Activated CD4-positive, CD25-positive, alpha-beta regulatory T cell treated with anti-CD3 and anti-CD28 coated beads, Interleukin-2, amount 50 U/mL, for 24 hours (primary cell): ENCODE measurements around the gene METTL18.

Source experiments
- ATAC-seq, 2 donors: fragments of 150-1000 bp; cut with Tn5 transposase; one replicate each; pipeline ENCODE4 v1.10.0; 2021; ENCODE audit warnings: mild to moderate bottlenecking in 1 of 2, moderate library complexity in 1 of 2

The METTL18 gene

DNA sequence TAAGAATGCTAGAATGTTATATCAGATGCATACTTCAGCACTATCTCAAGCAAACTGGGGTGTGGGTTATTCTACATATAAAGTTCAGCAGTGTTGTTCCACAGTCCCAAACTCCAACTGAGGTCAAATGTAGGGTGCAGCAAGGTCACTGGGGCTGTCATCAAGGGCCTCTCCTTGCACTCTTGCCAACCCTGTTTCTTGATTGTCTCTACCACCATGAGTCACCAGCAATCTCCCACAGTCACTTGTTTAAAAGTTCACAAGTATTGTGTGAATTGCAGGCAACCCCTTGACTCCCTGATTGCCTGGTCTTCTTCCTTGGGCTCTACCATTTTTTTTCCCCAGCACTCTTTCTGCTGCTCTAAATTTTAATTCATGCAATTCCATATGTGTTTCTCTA lies 10.6 kb downstream of the METTL18 start:
- ATAC-seq: no peak

DNA sequence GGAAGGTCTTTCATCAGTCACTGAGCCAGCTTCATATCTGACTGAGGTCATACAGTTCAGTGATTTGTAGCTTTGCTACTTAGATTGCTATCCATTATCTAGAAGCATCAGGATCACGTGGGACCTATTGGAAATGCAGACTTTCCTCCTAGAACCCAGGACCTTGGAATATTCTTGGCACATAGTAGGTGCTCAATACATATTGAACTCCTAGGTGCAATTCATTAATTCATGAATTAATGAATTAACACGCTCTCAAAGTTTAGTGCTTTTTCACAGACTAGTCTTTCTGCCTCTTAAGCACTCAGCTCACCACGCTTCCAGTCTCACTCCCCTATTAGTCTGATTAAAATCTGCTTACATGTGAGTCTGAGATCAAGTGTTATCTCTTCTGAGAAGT lies 12.1 kb downstream of the METTL18 start:
- ATAC-seq: no peak

DNA sequence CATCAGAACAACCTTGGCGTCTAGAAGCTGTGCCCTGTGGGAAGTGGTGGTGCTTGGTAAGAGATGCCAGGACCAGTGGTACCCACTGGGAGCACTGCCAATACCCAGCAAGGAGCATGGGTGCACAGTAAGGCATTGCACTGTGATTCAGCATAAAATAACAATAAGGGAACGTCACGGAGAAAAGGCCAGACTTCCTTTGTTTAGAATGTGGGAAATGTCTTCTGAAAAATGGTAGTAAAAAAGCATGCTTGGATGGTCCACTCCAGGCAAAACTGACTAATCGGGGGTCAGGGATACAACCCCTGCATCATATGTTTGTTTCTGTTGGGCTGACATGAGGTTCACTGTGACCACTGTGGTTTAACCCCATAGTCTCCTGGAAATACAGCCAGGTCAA lies 14.7 kb downstream of the METTL18 start:
- ATAC-seq: no peak

DNA sequence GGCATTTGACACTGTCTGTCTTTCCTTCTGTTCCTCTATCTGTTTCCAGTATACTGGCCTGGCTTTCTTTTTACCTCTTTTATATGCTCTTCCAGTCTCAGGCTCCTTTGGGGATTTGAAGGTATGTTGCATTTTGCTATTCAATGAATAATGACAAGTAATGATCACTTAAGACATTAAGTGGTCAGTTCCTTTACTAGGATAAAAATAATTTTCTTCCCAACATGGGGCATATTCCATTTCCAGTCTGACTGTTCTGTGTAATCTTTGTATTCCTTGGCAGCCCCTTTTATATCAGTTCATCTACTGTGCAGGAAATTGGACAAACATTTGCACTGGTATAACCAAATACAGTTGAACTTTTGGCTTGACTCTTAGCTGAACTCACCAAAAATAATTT lies 15.6 kb downstream of the METTL18 start:
- ATAC-seq: no peak

DNA sequence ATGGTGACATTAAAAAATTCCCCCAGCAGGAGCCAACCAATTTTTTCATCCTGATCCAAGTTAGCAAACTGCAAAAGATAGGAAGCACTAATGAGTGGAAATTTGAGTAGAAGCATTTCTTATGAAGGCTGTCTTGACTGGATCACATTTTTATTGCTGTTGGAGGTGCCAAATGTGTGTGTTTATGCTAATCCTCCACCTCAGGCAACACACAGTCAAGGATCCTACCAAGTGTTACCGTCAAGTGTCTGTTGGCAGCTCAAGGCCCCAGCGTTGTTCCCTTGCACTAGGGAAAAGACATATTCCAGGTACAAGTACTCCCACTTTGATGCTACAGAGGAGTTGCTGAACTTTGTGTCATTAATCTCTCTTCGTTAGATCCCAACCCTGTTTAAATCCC lies 18.3 kb downstream of the METTL18 start:
- ATAC-seq: no peak

DNA sequence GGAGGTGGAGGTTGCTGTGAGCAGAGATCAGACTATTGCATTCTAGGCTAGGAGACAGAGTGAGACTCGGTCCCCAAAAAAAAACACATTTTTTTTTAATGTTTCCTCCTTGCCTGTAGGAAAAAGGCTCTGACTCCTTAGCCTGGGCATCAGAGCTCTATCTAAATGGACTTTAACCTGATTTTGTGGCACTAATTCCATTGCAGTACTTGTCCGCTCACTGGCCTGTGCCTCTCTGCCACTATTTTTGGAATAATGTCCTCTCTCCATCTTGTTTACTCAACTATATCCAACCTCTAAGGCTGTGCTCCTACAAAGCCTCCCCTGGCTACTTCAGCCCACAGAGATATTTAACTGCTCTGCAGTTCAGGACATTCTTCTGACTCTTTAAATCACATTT lies 26.5 kb downstream of the METTL18 start:
- no peak for ATAC-seq

DNA sequence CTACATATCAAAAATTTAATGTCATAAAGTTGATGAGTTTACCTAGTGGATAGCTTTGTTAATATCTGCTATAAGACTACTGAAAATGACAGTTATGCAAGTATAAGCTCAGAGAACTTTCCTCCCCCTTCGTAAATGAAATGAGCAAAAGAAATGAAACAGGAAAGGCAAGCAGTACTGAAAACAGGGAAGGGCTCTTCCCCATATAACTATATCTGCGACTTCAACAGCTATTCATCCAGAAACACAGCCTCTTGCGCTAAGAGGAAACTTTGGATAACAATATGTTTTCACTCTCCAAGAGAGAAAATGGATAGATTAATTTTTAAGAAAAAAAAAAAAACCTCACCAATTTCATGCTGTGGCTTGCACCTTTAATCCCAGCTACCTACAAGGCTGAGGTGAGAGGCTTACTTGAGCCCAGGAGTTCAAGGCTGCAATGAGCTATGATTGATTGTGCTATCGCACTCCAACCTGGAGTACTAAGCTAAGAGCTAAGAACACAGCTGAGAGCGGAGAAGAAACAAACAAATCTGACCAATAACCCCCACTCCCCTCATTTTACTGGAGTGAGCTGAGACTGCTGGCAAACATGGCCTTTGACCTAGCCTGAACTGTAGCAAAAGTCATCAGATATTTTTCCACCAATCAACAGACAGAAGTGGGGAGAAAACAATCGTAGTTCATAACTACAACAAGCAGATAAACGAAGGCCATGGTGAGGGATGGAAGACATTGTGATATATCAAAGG lies 29.0 kb downstream of the METTL18 start:
- ATAC-seq: no peak

DNA sequence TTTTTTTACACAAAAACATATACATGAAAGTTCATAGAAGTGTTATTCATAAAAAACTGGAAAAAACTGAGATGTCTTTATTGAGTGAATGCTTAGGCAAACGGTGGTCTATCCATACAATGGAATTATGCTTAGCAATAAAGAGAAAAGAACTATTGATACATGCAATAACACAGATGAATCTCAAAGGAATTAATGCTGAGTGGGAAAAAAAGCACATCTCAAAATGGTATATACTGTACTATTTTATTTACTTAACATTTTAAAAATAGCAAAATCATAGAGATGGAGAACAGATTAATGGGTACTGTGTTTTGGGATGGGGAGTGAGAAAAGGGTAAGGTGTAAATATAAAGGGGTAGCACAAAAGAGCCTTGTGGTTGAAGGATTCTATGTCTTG lies 29.8 kb downstream of the METTL18 start:
- ATAC-seq: no peak

DNA sequence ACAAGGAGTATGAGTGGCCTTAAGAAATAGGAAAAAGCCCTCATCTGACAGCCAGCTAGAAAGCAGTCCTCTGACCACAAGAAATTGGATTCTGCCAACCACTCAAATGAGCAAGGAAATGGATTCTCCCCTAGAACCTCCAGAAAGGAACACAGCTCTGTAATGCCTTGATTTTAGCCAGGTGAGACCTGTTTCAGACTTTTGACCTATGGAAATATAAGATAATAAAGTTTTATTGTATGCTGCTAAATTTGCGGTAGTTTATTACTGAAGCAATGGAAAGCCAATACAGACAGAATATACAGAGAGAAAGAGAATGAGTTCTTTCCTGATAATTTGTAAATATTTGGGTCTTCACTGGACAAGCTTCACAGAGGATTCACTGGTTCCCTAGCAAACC lies 32.0 kb downstream of the METTL18 start:
- no peak for ATAC-seq

DNA sequence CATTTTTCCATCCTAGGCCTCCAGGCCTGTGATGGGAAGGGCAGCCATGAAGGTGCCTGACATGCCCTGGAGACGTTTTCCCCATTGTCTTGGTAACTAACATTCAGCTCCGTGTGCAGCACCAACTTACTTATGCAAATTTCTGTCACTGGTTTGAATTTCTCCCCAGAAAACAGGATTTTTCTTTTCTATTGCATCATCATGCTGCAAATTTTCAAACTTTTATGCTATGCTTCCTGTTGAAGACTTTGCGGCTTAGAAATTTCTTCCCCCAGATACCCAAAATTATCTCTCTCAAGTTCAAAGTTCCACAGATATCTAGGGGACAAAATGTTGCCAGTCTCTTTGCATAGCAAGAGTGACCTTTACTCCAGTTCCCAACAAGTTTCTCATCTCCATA lies 35.7 kb downstream of the METTL18 start:
- ATAC-seq: no peak

DNA sequence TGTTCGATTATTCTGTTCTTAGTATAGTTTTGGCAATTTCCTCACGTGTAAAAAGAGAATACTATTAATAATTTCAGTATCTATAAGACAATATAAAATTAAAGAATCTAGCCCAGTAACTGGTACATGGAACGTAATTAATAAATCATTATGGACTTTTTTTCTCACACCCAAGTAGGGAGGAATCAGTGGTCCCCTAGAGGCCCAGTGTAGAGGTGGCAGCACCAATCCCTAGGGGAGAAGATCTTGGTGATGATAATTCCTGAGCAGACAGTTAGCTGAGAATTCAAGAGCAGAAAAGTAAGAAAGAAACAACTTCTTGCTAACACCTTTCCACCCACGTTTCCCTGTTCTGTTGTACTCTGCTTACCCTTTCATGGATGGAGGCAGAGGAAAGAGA lies 41.2 kb downstream of the METTL18 start:
- no peak for ATAC-seq

DNA sequence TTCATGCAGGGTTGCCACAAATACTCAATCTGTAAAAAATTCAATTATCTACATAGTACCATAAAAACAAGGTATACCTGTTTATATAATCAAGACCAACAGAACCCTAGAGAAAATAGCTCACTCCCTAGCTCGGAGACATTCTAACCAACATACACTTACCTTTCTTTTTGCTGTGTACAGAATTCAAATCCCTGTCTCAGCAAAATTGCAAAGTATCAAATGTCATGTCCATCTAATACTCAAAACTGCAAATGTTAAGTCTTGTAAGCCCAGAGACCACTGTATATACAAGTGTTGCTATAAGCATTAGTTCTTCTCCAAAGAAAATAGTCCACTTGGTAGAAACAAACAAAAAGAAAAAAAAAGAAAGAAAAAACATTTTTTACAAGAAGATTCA lies 44.7 kb downstream of the METTL18 start:
- ATAC-seq: no peak

DNA sequence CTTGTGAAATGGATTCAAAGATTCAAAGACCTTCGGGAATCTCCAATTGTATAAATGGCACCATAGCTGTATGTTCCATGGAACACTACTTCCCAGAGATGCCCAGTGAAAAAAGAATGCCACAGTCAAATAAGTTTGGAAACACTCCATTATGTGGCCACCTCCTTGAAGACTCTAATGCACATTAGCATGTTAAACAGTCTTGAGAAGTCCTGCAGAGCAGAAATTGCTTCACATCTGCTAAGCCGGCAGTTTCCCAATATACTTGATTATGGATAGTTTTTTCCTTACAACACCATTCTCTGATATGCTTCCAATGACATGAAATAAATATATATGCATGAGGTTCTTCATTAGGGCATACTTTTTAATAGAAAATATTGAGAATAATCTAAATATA lies 48.2 kb downstream of the METTL18 start:
- no peak for ATAC-seq

DNA sequence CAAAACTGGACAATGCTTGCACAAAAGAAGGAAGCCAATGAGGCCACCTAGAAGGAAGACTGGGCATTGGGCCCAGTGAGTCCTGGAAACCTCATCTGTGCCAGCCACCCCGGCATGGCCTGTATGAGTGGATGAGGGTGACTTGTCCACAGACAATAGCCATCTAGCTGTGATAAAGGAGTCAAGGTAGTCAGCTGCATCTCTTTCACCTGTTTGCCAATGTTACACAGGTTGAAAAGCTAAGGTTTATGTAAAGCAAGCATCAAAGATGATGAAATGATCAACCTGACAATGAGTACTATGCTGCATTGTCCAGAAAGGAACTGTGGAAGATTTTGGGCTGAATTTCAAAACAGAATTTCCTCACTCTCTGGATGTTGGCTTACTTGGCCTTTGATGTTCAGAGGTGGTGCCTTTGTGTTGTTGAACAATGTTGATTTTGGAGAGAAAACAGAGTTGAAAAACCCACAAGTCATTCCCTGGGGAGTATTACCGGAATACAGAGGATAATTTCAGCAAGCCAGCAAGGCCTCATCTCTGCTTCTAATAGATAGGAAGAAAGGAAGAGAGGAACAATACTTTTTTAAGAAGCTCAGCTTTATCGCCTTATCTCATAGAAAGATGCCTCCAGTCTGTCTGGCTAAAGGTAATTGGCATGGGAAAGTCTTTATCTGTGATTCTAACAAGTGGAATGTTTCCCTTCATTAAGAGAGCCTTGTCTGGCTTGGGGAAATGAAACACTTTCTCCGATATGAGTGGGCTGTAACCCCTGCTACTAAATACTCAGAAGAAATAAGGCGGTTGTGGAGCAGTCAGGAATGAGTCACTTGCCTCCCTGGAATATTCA lies 49.5 kb downstream of the METTL18 start:
- no peak for ATAC-seq
